ENCODE data around the gene CORIN. TPM values are rescaled to one million over a fixed set of nuclear protein-coding genes. Genes with fewer than 3 reads are reported as not detected.
"Not testable (repeated sequence)": the region's sequence is repeated elsewhere in the genome, so short reads cannot be mapped to it uniquely, and the experiment has no call there.

CORIN gene
- polyA plus RNA-seq, 2 of the 4 experiments (the other 2 are of a cell fraction), result 0.03 TPM; not detected in 1

GRCh38 chr4:47691757-47692383 lies 146.0 kb downstream of the CORIN start:
- WGBS (ENCODE audit: missing lambda C conversion rate), result 0% methylated on average over 1 of the region's 1 CpG

DNA sequence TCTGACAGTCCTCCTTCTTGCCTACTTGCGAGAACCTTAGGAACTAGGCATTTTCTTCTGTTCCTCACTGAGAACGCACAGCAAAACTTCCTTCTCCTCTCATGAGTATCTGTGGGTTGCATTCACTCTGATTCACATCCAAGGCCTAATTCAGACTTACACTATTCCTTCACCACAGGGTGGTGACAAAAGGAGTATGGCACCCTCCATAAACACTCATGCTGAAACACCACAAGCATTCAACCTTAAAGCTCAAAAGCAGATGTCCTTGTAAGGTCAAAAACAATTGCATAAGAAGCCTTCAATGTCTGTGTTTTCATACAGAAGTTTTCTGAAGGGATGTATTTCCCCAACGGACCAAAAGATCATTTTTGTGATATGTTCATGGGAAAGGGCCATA lies 147.3 kb downstream of the CORIN start:
- no peak overlapping the region for H3K4me2 ChIP-seq
- no peaks in the 10 kb centered on the region for H3K4me1 ChIP-seq
- FAIRE-seq (no peak), DNase-seq (ENCODE audit: low read depth in 1 of 2, low spot score in 1 of 2) (no peak), ATAC-seq (no peak)
- POLR2A ChIA-PET, result no interaction called here
- TF ChIP-seq EP300 (IDR thresholded peaks at IDR 0.05) (no peak), EHMT2 (IDR thresholded peaks at IDR 0.05; ENCODE audit: low read depth) (no peak), ZSCAN20 (CRISPR knock-in tag; IDR thresholded peaks at IDR 0.05) (no peak), CHD4 (IDR thresholded peaks at IDR 0.05; ENCODE audit: borderline replicate concordance) (no peak), ZFP36 (IDR thresholded peaks at IDR 0.05; ENCODE audit: borderline replicate concordance, partially characterized antibody) (no peak), POLR2AphosphoS2 (conservative IDR thresholded peaks at IDR 0.05; ENCODE audit: low read length) (no peak)
- no peak overlapping the region for H3K27ac ChIP-seq
- no peak overlapping the region for H3K4me3 ChIP-seq
- WGBS (ENCODE audit: missing lambda C conversion rate), result 29% methylated on average over 3 of the region's 3 CpGs
- H3K9me3 ChIP-seq, result no peaks in the 10 kb centered on the region
- CTCF ChIA-PET, result interaction anchor here (0.5 kb wide), 1 partner anchor 21 kb away, joined by 3 read pairs; no protein-coding TSS in a partner anchor

More at GRCh38 chr4:47691757-47692383, 146.0 kb downstream of the CORIN start:
- ATAC-seq; H3K4me2 ChIP-seq; CTCF ChIA-PET; H3K4me1 ChIP-seq; FAIRE-seq; H3K27ac ChIP-seq; H3K4me3 ChIP-seq; DNase-seq (ENCODE audit: low read depth in 1 of 2, low spot score in 1 of 2); H3K9me3 ChIP-seq; POLR2A ChIA-PET: not testable (repeated sequence)

DNA sequence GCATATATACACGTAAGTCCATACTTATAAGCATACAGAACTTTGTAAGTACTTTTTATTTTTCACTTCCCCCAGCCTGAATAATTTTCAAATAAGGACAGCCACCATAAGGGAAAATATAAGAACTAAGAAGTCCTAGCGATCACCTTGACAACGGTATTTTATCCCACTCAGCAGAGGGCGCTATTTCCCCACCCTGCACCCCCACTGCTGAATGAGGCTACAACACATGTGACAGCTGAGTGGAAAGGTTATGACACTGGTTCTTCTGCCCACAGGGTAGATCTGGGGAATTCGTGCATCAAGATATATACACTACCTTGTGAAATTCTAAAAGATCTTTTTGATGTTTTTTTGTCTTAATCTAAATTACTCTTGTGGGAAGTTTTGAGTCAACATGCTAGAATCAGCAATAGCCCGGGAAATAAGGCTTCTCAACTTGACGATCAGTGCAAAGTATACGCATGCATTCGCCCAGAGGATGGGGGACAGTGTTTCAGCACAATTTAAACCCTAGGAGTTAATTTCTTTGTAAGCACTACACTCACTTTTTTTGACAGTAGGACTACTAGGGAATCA lies 151.5 kb downstream of the CORIN start:
- H3K4me2 ChIP-seq, result no peak overlapping the region
- no peak overlapping the region for H3K4me3 ChIP-seq
- FAIRE-seq (no peak), ATAC-seq (peak; percentile 64 to 76; a peak in 4 of 6 replicates), DNase-seq (ENCODE audit: low read depth in 1 of 2, low spot score in 1 of 2) (peak; percentile 6 to 44)
- H3K27ac ChIP-seq, result no peak overlapping the region
- no peaks in the 10 kb centered on the region for H3K9me3 ChIP-seq
- WGBS (ENCODE audit: missing lambda C conversion rate), result 41% methylated on average over 9 of the region's 9 CpGs
- peak; percentile 36 to 52; a peak in 4 of 5 replicates for TF ChIP-seq RAD21 (conservative IDR thresholded peaks at IDR 0.05 in 1 of 2, IDR thresholded peaks at IDR 0.05 in 1 of 2)
- TF ChIP-seq CHD2 (IDR thresholded peaks at IDR 0.05; ENCODE audit: low read length, partially characterized antibody), result no peak
- TF ChIP-seq, protein P1, sequence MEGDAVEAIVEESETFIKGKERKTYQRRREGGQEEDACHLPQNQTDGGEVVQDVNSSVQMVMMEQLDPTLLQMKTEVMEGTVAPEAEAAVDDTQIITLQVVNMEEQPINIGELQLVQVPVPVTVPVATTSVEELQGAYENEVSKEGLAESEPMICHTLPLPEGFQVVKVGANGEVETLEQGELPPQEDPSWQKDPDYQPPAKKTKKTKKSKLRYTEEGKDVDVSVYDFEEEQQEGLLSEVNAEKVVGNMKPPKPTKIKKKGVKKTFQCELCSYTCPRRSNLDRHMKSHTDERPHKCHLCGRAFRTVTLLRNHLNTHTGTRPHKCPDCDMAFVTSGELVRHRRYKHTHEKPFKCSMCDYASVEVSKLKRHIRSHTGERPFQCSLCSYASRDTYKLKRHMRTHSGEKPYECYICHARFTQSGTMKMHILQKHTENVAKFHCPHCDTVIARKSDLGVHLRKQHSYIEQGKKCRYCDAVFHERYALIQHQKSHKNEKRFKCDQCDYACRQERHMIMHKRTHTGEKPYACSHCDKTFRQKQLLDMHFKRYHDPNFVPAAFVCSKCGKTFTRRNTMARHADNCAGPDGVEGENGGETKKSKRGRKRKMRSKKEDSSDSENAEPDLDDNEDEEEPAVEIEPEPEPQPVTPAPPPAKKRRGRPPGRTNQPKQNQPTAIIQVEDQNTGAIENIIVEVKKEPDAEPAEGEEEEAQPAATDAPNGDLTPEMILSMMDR (IDR thresholded peaks at IDR 0.05), result peak; percentile 44
- TF ChIP-seq SMC3 (IDR thresholded peaks at IDR 0.05), result peak; percentile 24; the same call in 1 of the 3 replicates
- TF ChIP-seq, protein P2, sequence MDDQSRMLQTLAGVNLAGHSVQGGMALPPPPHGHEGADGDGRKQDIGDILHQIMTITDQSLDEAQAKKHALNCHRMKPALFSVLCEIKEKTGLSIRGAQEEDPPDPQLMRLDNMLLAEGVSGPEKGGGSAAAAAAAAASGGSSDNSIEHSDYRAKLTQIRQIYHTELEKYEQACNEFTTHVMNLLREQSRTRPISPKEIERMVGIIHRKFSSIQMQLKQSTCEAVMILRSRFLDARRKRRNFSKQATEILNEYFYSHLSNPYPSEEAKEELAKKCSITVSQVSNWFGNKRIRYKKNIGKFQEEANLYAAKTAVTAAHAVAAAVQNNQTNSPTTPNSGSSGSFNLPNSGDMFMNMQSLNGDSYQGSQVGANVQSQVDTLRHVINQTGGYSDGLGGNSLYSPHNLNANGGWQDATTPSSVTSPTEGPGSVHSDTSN (IDR thresholded peaks at IDR 0.05), result no peak
- ChIA-PET CTCF (no interaction called here), POLR2A (no interaction called here)
- no peaks in the 10 kb centered on the region for H3K4me1 ChIP-seq

GRCh38 chr4:47675806-47676205 lies 162.1 kb downstream of the CORIN start:
- Histone ChIP-seq H3K4me3 (no peak overlapping the region), H3K4me1 (no peaks in the 10 kb centered on the region), H3K9me3 (no peaks in the 10 kb centered on the region), H3K4me2 (no peak overlapping the region), H3K27ac (no peak overlapping the region)
- 5% methylated on average over 2 of the region's 2 CpGs for WGBS (ENCODE audit: missing lambda C conversion rate)
- no peak for ATAC-seq
- TF ChIP-seq POLR2AphosphoS2 (conservative IDR thresholded peaks at IDR 0.05; ENCODE audit: low read length), result no peak
- CTCF ChIA-PET, result interaction anchor here (1.3 kb wide), 1 partner anchor 279 kb away, joined by 3 read pairs; no protein-coding TSS in a partner anchor
- DNase-seq (ENCODE audit: low read depth in 1 of 2, low spot score in 1 of 2), result no peak
- no peak for FAIRE-seq
- POLR2A ChIA-PET, result no interaction called here

GRCh38 chr4:47674144-47674543 lies 163.7 kb downstream of the CORIN start:
- ChIA-PET CTCF (interaction anchor here (0.7 to 4.2 kb wide), 3 partner anchors 133 to 260 kb away, joined by 3 to 12 read pairs (median 3); no protein-coding TSS in a partner anchor), POLR2A (no interaction called here)
- no peak overlapping the region for H3K4me2 ChIP-seq
- H3K9me3 ChIP-seq, result no peaks in the 10 kb centered on the region
- WGBS (ENCODE audit: missing lambda C conversion rate), result 33% methylated on average over 4 of the region's 4 CpGs
- no peak overlapping the region for H3K27ac ChIP-seq
- TF ChIP-seq NFE2L2 (conservative IDR thresholded peaks at IDR 0.05; ENCODE audit: low read length) (no peak), CBX8 (IDR thresholded peaks at IDR 0.05) (no peak), FOXS1 (CRISPR knock-in tag; IDR thresholded peaks at IDR 0.05) (no peak), ZSCAN20 (CRISPR knock-in tag; IDR thresholded peaks at IDR 0.05) (no peak), TFCP2L1 (CRISPR knock-in tag; IDR thresholded peaks at IDR 0.05) (no peak)
- TF ChIP-seq, protein P3, sequence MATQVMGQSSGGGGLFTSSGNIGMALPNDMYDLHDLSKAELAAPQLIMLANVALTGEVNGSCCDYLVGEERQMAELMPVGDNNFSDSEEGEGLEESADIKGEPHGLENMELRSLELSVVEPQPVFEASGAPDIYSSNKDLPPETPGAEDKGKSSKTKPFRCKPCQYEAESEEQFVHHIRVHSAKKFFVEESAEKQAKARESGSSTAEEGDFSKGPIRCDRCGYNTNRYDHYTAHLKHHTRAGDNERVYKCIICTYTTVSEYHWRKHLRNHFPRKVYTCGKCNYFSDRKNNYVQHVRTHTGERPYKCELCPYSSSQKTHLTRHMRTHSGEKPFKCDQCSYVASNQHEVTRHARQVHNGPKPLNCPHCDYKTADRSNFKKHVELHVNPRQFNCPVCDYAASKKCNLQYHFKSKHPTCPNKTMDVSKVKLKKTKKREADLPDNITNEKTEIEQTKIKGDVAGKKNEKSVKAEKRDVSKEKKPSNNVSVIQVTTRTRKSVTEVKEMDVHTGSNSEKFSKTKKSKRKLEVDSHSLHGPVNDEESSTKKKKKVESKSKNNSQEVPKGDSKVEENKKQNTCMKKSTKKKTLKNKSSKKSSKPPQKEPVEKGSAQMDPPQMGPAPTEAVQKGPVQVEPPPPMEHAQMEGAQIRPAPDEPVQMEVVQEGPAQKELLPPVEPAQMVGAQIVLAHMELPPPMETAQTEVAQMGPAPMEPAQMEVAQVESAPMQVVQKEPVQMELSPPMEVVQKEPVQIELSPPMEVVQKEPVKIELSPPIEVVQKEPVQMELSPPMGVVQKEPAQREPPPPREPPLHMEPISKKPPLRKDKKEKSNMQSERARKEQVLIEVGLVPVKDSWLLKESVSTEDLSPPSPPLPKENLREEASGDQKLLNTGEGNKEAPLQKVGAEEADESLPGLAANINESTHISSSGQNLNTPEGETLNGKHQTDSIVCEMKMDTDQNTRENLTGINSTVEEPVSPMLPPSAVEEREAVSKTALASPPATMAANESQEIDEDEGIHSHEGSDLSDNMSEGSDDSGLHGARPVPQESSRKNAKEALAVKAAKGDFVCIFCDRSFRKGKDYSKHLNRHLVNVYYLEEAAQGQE (IDR thresholded peaks at IDR 0.05), result no peak
- DNase-seq (ENCODE audit: low read depth in 1 of 2, low spot score in 1 of 2) (no peak), FAIRE-seq (no peak), ATAC-seq (no peak)
- H3K4me1 ChIP-seq, result no peaks in the 10 kb centered on the region
- H3K4me3 ChIP-seq, result no peak overlapping the region
